Activated T-cell treated with anti-CD3 and anti-CD28 coated beads for 24 hours (primary cell): ENCODE results near the gene TBCD.
"Not testable (repeated sequence)": the region's sequence is repeated elsewhere in the genome, so short reads cannot be mapped to it uniquely, and the experiment has no call there.

ENCODE experiments used
- DNase-seq: peaks from one replicate; pipeline ENCODE4 v3.0.0-alpha.2; 2020; ENCODE audit warnings: low read depth

TBCD gene

GRCh38 chr17:82767041-82767754 lies 15.3 kb downstream of the TBCD start:
- DNase-seq: peak; percentile 30

- DNase-seq: no peak
These were observed 17.2 kb downstream of the TBCD start for GRCh38 chr17:82769041-82769440.

- no peak for DNase-seq
These were observed 20.2 kb downstream of the TBCD start for GRCh38 chr17:82772026-82772425.

GRCh38 chr17:82774456-82774855 lies 22.6 kb downstream of the TBCD start:
- DNase-seq: not testable (repeated sequence)

- DNase-seq: no peak
These were observed 23.3 kb downstream of the TBCD start for GRCh38 chr17:82775001-82775823.

GRCh38 chr17:82776454-82776853 lies 24.6 kb downstream of the TBCD start:
- no peak for DNase-seq

- not testable (repeated sequence) for DNase-seq
These were observed 26.0 kb downstream of the TBCD start for GRCh38 chr17:82777778-82778375.

GRCh38 chr17:82779541-82779940 lies 27.7 kb downstream of the TBCD start:
- DNase-seq: no peak

- no peak for DNase-seq
These were observed 28.3 kb downstream of the TBCD start for GRCh38 chr17:82780195-82780594.

- no peak for DNase-seq
These were observed 29.4 kb downstream of the TBCD start for GRCh38 chr17:82780971-82781893.

- peak; percentile 71 for DNase-seq
These were observed 30.0 kb downstream of the TBCD start for GRCh38 chr17:82781894-82782274.

- DNase-seq: no peak
These were observed 30.9 kb downstream of the TBCD start for GRCh38 chr17:82782657-82783207.

GRCh38 chr17:82783498-82783897 lies 31.6 kb downstream of the TBCD start:
- DNase-seq: no peak

- DNase-seq: not testable (repeated sequence)
These were observed 33.7 kb downstream of the TBCD start for GRCh38 chr17:82785581-82785980.

- no peak for DNase-seq
These were observed 34.6 kb downstream of the TBCD start for GRCh38 chr17:82786427-82786826.

- no peak for DNase-seq
These were observed 35.4 kb downstream of the TBCD start for GRCh38 chr17:82787081-82787848.

GRCh38 chr17:82788206-82789001 lies 36.5 kb downstream of the TBCD start:
- no peak for DNase-seq

GRCh38 chr17:82789051-82789592 lies 37.3 kb downstream of the TBCD start:
- DNase-seq: no peak

- no peak for DNase-seq
These were observed 37.9 kb downstream of the TBCD start for GRCh38 chr17:82789806-82790205.

- no peak for DNase-seq
These were observed 38.5 kb downstream of the TBCD start for GRCh38 chr17:82790391-82790790.
